ENCODE results near the gene THSD1. TPM values are rescaled to one million over a fixed set of nuclear protein-coding genes. Genes with fewer than 3 reads are reported as not detected.
A peak's percentile ranks its signal among the peaks of the same experiment; 100 is the strongest.
"Not testable (repeated sequence)": the region's sequence is repeated elsewhere in the genome, so short reads cannot be mapped to it uniquely, and the experiment has no call there.

THSD1 gene
- polyA plus RNA-seq, 1 donor (not counting 4 experiments of a cell fraction or from before 2014, with no cell fraction given) = 9.2 TPM

- H4K20me1 ChIP-seq (ENCODE audit: control insufficient read depth, extremely low read depth, insufficient read depth, low read length); H3K4me2 ChIP-seq (ENCODE audit: control insufficient read depth, extremely low read depth, insufficient read depth, low read depth, low read length); DNase-seq (ENCODE audit: low read depth, low spot score); H3K9me3 ChIP-seq (ENCODE audit: control insufficient read depth, low read depth, low read length); H3K36me3 ChIP-seq (ENCODE audit: control insufficient read depth in 2 of 2, extremely low read depth in 1 of 2, insufficient read depth in 2 of 2, low read length in 2 of 2); H3K4me3 ChIP-seq (ENCODE audit: control insufficient read depth in 2 of 3, extremely low read depth in 1 of 3, insufficient read depth in 2 of 3, low read depth in 1 of 3, low read length in 3 of 3); H3K4me1 ChIP-seq (ENCODE audit: control insufficient read depth, extremely low read depth, insufficient read depth, low read length); H3K9me1 ChIP-seq (ENCODE audit: control insufficient read depth, extremely low read depth, insufficient read depth, low read length); H3K9ac ChIP-seq (ENCODE audit: control insufficient read depth, extremely low read depth, insufficient read depth, low read length); H3K27ac ChIP-seq (ENCODE audit: control insufficient read depth, insufficient read depth, low read length); H3K79me2 ChIP-seq (ENCODE audit: control insufficient read depth, insufficient read depth, low read length); H3K27me3 ChIP-seq (ENCODE audit: control insufficient read depth, extremely low read depth, insufficient read depth, low read length); dilution Hi-C loops (cut with MboI; ENCODE audit: extremely low pct_ligation_motif_present, low sequenced_read_pairs); H2AFZ ChIP-seq (ENCODE audit: control insufficient read depth, low read length): not testable (repeated sequence)
- FAIRE-seq = peak; percentile 65
Observed at GRCh38 chr13:52331844-52332243, 74.1 kb downstream of the THSD1 start.

Small RNA genes within 50 kb of the gene (small RNA-seq; reads per million reads assigned to genes)
- 0 to 1.5 (median 0.33) reads per million in 3 experiments for gene RNY4P24 (ENCODE audit: insufficient read length in 3 of 3, low read depth in 3 of 3, low replicate concordance in 1 of 3)

Other genes with a start within 250 kb of the THSD1 start
- 5.1 to 11.1 TPM (median 6.7 TPM) in 3 replicates for gene NEK3, start 246.6 kb downstream of the THSD1 start, polyA plus RNA-seq
- 12.8 to 36.5 TPM (median 24.6 TPM) in 3 replicates for gene VPS36, start 44.5 kb upstream of the THSD1 start, polyA plus RNA-seq
- 14.5 to 29.7 TPM (median 18.9 TPM) in 3 replicates for gene CKAP2, start 49.3 kb upstream of the THSD1 start, polyA plus RNA-seq
- gene HNRNPA1L2, start 236.3 kb upstream of the THSD1 start, polyA plus RNA-seq = 3.4 to 8.4 TPM (median 7.2 TPM) in 3 replicates
- 25.5 to 43.9 TPM (median 31.9 TPM) in 3 replicates for gene SUGT1, start 246.7 kb upstream of the THSD1 start, polyA plus RNA-seq